WTC11 (cell line): Measurements from ENCODE around the gene DDX55.

ENCODE experiments used
- CREB1 ChIP-seq: sonication (generic); formaldehyde crosslinking; IDR thresholded peaks from 2 replicates; pipeline ENCODE4 v1.8.0; 2023; ENCODE audit warnings: mild to moderate bottlenecking, missing genetic modification reagents
- NR2C2 ChIP-seq: sonication (generic); formaldehyde crosslinking; IDR thresholded peaks from 2 replicates; pipeline ENCODE4 v1.8.0; 2022; ENCODE audit warnings: mild to moderate bottlenecking, missing genetic modification reagents
- SP1 ChIP-seq: sonication (generic); formaldehyde crosslinking; conservative IDR thresholded peaks from 2 replicates; pipeline ENCODE4 v1.8.1; 2022; ENCODE audit warnings: missing genetic modification reagents
- TP53 ChIP-seq: sonication (generic); formaldehyde crosslinking; IDR thresholded peaks from 2 replicates; pipeline ENCODE4 v1.8.1; 2023; ENCODE audit warnings: mild to moderate bottlenecking, missing genetic modification reagents
- TF ChIP-seq, protein P1 (sequence below): fragments of 200-600 bp; IDR thresholded peaks from 2 replicates; pipeline ENCODE4 v1.8.0; 2022; ENCODE audit warnings: antibody characterized with exemption

GRCh38 chr12:123656392-123656791, 54.5 kb downstream of the DDX55 start:
- TF ChIP-seq TP53 (CRISPR knock-in tag) (no peak), NR2C2 (CRISPR knock-in tag) (no peak), SP1 (CRISPR knock-in tag) (no peak), CREB1 (CRISPR knock-in tag) (no peak)
- TF ChIP-seq, protein P1, sequence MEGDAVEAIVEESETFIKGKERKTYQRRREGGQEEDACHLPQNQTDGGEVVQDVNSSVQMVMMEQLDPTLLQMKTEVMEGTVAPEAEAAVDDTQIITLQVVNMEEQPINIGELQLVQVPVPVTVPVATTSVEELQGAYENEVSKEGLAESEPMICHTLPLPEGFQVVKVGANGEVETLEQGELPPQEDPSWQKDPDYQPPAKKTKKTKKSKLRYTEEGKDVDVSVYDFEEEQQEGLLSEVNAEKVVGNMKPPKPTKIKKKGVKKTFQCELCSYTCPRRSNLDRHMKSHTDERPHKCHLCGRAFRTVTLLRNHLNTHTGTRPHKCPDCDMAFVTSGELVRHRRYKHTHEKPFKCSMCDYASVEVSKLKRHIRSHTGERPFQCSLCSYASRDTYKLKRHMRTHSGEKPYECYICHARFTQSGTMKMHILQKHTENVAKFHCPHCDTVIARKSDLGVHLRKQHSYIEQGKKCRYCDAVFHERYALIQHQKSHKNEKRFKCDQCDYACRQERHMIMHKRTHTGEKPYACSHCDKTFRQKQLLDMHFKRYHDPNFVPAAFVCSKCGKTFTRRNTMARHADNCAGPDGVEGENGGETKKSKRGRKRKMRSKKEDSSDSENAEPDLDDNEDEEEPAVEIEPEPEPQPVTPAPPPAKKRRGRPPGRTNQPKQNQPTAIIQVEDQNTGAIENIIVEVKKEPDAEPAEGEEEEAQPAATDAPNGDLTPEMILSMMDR, result no peak
